Right lobe of liver (tissue), 6 donors: ENCODE data around the gene DEDD2. TPM values are rescaled to one million over a fixed set of nuclear protein-coding genes. Genes with fewer than 3 reads are reported as not detected.
A peak's percentile ranks its signal among the peaks of the same experiment; 100 is the strongest.

Source experiments
- ATAC-seq, 4 donors: fragments of 200-7000 bp; cut with Tn5 transposase; one replicate each; pipeline ENCODE4 v1.9.1; 2020; ENCODE audit warnings: mild to moderate bottlenecking in 4 of 4, moderate library complexity in 4 of 4
- DNase-seq, 3 donors: peaks; one replicate each; pipeline ENCODE4 v3.0.0-alpha.2; 2020
- H3K27ac ChIP-seq, 3 donors: fragments of 200-600 bp; one replicate each; pipeline ENCODE4 v1.8.0; 2022
- H3K27me3 ChIP-seq, 2 donors: fragments of 200-600 bp; one replicate each; pipeline ENCODE4 v1.8.0; 2022
- H3K36me3 ChIP-seq, 4 donors: fragments of 200-600 bp; sonication (generic) in 1 of 4; one replicate each; pipeline versions ENCODE4 v1.5.1 to v1.8.0; 2017 to 2022; ENCODE audit warnings: control low read depth in 1 of 4
- H3K4me1 ChIP-seq, 4 donors: fragments of 200-600 bp; sonication (generic) in 1 of 4; one replicate each; pipeline versions ENCODE4 v1.5.1 to v1.8.0; 2017 to 2022; ENCODE audit warnings: control low read depth in 1 of 4
- H3K4me3 ChIP-seq, 3 donors: fragments of 200-600 bp; one replicate each; pipeline ENCODE4 v1.8.0; 2022
- H3K9me3 ChIP-seq, 4 donors: fragments of 200-600 bp; sonication (generic) in 1 of 4; one replicate each; pipeline versions ENCODE4 v1.5.1 to v1.8.0; 2017 to 2022; ENCODE audit warnings: control low read depth in 1 of 4
- POLR2A ChIP-seq: fragments of 450-650 bp; IDR thresholded peaks from one replicate; pipeline ENCODE4 v1.6.1; 2017; ENCODE audit warnings: antibody characterized with exemption, mild to moderate bottlenecking
- WGBS: methylation state at CpG from one replicate; pipeline ENCODE4 v1.1.6; 2018; ENCODE audit warnings: low coverage, low lambda C conversion rate; ENCODE audit not compliant: insufficient coverage; ENCODE audit errors: missing lambda C conversion rate; 5-methylcytosine and 5-hydroxymethylcytosine counted together
- intact Hi-C, 2 donors: fragments of 100-400 bp; cut with DNase I; formaldehyde crosslinking; loops; one replicate each; pipeline versions ENCODE4 v1.11.2 to v1.14.1; 2022
- total RNA-seq, 6 experiments: library from RNA; depleted of rRNA in 2 of 6; stranded (reverse); fragments of >200 nt in 2 of 6; fragmentation: NEBNext Ultra II Directional in 3 of 6; extraction: Animal tissue kit (Norgen Biotek cat#: 25700) in 3 of 6; gene quantifications; one replicate each; pipeline versions ENCODE4 v1.1.0 to v1.2.4, GENCODE V29; 2016 to 2023
- TF ChIP-seq, protein P1 (sequence below), 4 donors: fragments of 200-600 bp in 3 of 4; fragments of 450-650 bp in 1 of 4; IDR thresholded peaks; one replicate each; pipeline versions ENCODE4 v1.5.1 to v1.8.0; 2016 to 2022; ENCODE audit warnings: antibody characterized with exemption in 4 of 4, mild to moderate bottlenecking in 2 of 4
- donor health status: DM: no; HTN: yes; CAD: no.
- donor health status: DM: no; HTN: no; CAD: no.
- donor health status: DM: no; HTN: no; CAD: no.
- donor health status: DM: no; HTN: yes; CAD: no.
- donor health status: DM: no; HTN: yes; CAD: no.

DEDD2 gene
- total RNA-seq, 6 experiments from 2014 or later: 8.1 to 18.0 (median 15.0) TPM

DNA sequence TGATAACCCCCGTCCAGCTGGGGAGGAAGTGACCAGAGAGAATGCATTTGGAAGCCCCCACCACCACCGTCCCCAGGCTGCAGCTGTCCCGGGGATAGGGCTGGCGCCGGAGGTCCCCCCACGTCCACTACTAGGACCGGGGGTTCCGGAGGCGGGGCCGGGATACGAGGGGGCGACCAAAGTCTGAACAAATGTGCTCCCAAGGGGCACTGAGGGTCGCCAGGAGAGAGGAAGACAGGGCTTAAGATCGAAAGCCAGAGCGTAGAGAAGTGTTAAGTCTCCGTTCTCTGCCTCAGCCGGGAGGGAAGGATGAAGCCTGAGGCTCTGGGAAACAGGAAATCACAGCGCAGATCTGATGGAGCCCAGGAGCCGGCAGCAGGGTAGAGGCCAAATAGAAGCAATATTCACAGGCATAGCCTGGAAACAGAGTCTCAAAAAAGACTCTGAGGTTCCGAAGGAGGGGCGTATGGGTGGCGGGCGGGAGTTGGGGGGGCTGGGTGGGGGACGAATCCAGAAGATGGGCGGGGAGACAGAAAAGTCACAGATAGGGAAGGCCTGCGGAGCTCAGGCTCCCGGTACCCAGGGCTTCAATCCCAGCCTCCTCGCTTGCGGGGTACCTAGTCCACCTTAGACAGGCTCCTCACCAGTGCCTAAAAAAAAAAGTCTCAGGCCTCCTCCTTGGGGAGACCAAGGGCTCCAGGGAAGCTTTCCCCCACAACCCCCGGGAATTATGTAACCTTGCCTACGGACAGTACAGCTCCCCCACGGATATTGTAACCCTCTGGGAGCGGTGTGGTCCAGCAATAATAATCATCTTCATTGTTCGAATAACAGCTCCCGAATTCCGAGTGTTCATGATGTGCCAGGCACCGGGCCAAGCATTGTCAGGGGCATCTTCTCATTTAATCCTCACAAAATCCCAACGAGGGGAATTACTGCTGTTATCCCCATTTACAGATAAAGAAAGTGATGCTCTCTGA is 38.6 kb upstream of the DEDD2 start:
- no peaks in the 10 kb centered on the region for H3K9me3 ChIP-seq
- ATAC-seq (peak in 3 of 4 donors; percentile 1 to 9 (median 3)), DNase-seq (peak in 2 of 3 donors; percentile 54 to 70)
- peak overlapping the region; percentile 61 to 99 (median 97) for H3K27ac ChIP-seq
- intact Hi-C loops: no loop called here
- peaks cover 0 to 21% (median 5%) of the 10 kb centered on the region in 4 donors for H3K4me1 ChIP-seq
- no peaks in the 10 kb centered on the region for H3K36me3 ChIP-seq
- 14% methylated on average over 30 of the region's 38 CpGs for WGBS
- TF ChIP-seq, protein P1, sequence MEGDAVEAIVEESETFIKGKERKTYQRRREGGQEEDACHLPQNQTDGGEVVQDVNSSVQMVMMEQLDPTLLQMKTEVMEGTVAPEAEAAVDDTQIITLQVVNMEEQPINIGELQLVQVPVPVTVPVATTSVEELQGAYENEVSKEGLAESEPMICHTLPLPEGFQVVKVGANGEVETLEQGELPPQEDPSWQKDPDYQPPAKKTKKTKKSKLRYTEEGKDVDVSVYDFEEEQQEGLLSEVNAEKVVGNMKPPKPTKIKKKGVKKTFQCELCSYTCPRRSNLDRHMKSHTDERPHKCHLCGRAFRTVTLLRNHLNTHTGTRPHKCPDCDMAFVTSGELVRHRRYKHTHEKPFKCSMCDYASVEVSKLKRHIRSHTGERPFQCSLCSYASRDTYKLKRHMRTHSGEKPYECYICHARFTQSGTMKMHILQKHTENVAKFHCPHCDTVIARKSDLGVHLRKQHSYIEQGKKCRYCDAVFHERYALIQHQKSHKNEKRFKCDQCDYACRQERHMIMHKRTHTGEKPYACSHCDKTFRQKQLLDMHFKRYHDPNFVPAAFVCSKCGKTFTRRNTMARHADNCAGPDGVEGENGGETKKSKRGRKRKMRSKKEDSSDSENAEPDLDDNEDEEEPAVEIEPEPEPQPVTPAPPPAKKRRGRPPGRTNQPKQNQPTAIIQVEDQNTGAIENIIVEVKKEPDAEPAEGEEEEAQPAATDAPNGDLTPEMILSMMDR (IDR thresholded peaks at IDR 0.05): no peak
- TF ChIP-seq POLR2A: no peak
- H3K27me3 ChIP-seq: no peaks in the 10 kb centered on the region
- peak overlapping the region; percentile 86 to 99 (median 98) for H3K4me3 ChIP-seq

- Histone ChIP-seq H3K36me3 (no peaks in the 10 kb centered on the region), H3K9me3 (no peaks in the 10 kb centered on the region), H3K4me3 (peak within 1 kb of the TSS; percentile 86 to 99 (median 98)), H3K27ac (peak within 1 kb of the TSS; percentile 97 to 99 (median 99)), H3K4me1 (peaks cover 0 to 26% (median 5%) of the 10 kb centered on the region in 4 donors), H3K27me3 (no peaks in the 10 kb centered on the region)
- TF ChIP-seq, protein P1 (IDR thresholded peaks at IDR 0.05): peak in 1 of 4 donors; percentile 25
- TF ChIP-seq POLR2A: peak; percentile 99
- WGBS: 0% methylated on average over 9 of the region's 75 CpGs
- DNase-seq (peak; percentile 95 to 97 (median 96)), ATAC-seq (peak; percentile 78 to 87 (median 84))
- intact Hi-C loops: loop anchor here in 1 of 2 donors (5.0 kb wide), 1 partner anchor 32 kb away; no protein-coding TSS in a partner anchor
Observed at GRCh38 chr19:42254850-42255765, 37.6 kb upstream of the DEDD2 start, which contains the start of gene ERF. ERF (minus strand) TSS chr19:42255128; CDS start chr19:42254999, 129 bp downstream.

GRCh38 chr19:42254089-42254849 is 36.8 kb upstream of the DEDD2 start:
- peak; percentile 32 to 65 (median 46) for ATAC-seq
- 0% methylated on average over 9 of the region's 70 CpGs for WGBS
- intact Hi-C loops: loop anchor here in 1 of 2 donors (5.0 kb wide), 1 partner anchor 33 kb away; no protein-coding TSS in a partner anchor
- peak overlapping the region; percentile 86 to 99 (median 98) for H3K4me3 ChIP-seq
- H3K27me3 ChIP-seq: no peaks in the 10 kb centered on the region
- no peak for TF ChIP-seq POLR2A
- TF ChIP-seq, protein P1 (IDR thresholded peaks at IDR 0.05): peak in 1 of 4 donors; percentile 8
- no peaks in the 10 kb centered on the region for H3K9me3 ChIP-seq
- DNase-seq: peak; percentile 84 to 86 (median 85)
- H3K27ac ChIP-seq: peak overlapping the region; percentile 97 to 99 (median 99)
- H3K4me1 ChIP-seq: peaks cover 0 to 26% (median 5%) of the 10 kb centered on the region in 4 donors
- H3K36me3 ChIP-seq: peaks cover 0 to 6% (median under 1%) of the 10 kb centered on the region in 4 donors
